Measurements from ENCODE around the gene FZR1. TPM values are rescaled to one million over a fixed set of nuclear protein-coding genes. Genes with fewer than 3 reads are reported as not detected.

FZR1 gene
- total and polyA plus RNA-seq, 9 of the 15 experiments (the other 6 are each of a cell fraction or from before 2014, with no cell fraction given): 0.18 to 48.0 (median 22.2) TPM

- peak; percentile 69 to 75 (median 72) for DNase-seq (ENCODE audit: extremely low read depth in 1 of 4, low spot score in 3 of 4)
- ATAC-seq: peak; percentile 12
- H3K9me3 ChIP-seq (replicated peaks; ENCODE audit: control insufficient read depth, insufficient read depth, low read depth, low read length): no peaks in the 10 kb centered on the region
- H2AFZ ChIP-seq (ENCODE audit: low read depth, low read length): peak overlapping the region; percentile 46; the same call in 1 of the 2 replicates
- CTCF ChIA-PET (ENCODE audit: low intra/inter-chr PET ratio): no interaction called here
- H3K4me3 ChIP-seq: peak overlapping the region; percentile 93
- under 1% methylated on average over 47 of the region's 60 CpGs for WGBS (ENCODE audit: insufficient coverage, low coverage, missing lambda C conversion rate)
- peaks cover 22% of the 10 kb centered on the region for H3K36me3 ChIP-seq (ENCODE audit: control insufficient read depth, insufficient read depth, low read length)
- H3K27me3 ChIP-seq (ENCODE audit: control insufficient read depth in 2 of 2, insufficient read depth in 2 of 2, low read length in 2 of 2): no peaks in the 10 kb centered on the region
- H3K27ac ChIP-seq (ENCODE audit: extremely low read depth, low read depth, low read length): peak overlapping the region; percentile 77
- H4K20me1 ChIP-seq (replicated peaks; ENCODE audit: control insufficient read depth, insufficient read depth, low read length): peaks cover 9% of the 10 kb centered on the region
- peaks cover 45% of the 10 kb centered on the region for H3K79me2 ChIP-seq (ENCODE audit: control insufficient read depth, insufficient read depth, low read length)
- peaks cover 7% of the 10 kb centered on the region for H3K9me1 ChIP-seq (ENCODE audit: control insufficient read depth, insufficient read depth, low read length)
- H3K9ac ChIP-seq (ENCODE audit: insufficient read depth in 1 of 2, low read depth in 2 of 2, low read length in 2 of 2): peak overlapping the region; percentile 81 to 99
- H3K4me2 ChIP-seq (ENCODE audit: insufficient read depth, low read length): peak overlapping the region; percentile 92
- peaks cover 21 to 74% of the 10 kb centered on the region in 2 experiments; a peak in 4 of 5 replicates for H3K4me1 ChIP-seq (replicated peaks in 1 of 2; ENCODE audit: control insufficient read depth in 2 of 2, insufficient read depth in 2 of 2, low read length in 2 of 2)
- in situ Hi-C loops (cut with MboI): no loop called here
- FAIRE-seq: no peak
- intact Hi-C loops (cut with micrococcal nuclease): loop anchor here (2.0 kb wide), 1 partner anchor 16 kb away; the partner anchor contains the start of gene HMG20B
- BruUV-seq (replicated peaks): no TSS peak
- POLR2A ChIA-PET: interaction anchor here (0.5 to 1.9 kb wide), 10 partner anchors 9 to 307 kb away, joined by 3 to 9 read pairs (median 3); partner anchors contain the start of gene TEKTIP1
- TF ChIP-seq FOXJ3 (CRISPR knock-in tag; IDR thresholded peaks at IDR 0.05): no peak
- no peak for TF ChIP-seq PHF21A (IDR thresholded peaks at IDR 0.05; ENCODE audit: borderline replicate concordance, low read depth)
- no peak for TF ChIP-seq CHD7 (IDR thresholded peaks at IDR 0.05; ENCODE audit: low read depth, low read length)
- TF ChIP-seq GATAD2B (IDR thresholded peaks at IDR 0.05; ENCODE audit: borderline replicate concordance): 0 out of 2 replicates have a peak, but pooled peaks have one; percentile 85
- TF ChIP-seq, protein P1, sequence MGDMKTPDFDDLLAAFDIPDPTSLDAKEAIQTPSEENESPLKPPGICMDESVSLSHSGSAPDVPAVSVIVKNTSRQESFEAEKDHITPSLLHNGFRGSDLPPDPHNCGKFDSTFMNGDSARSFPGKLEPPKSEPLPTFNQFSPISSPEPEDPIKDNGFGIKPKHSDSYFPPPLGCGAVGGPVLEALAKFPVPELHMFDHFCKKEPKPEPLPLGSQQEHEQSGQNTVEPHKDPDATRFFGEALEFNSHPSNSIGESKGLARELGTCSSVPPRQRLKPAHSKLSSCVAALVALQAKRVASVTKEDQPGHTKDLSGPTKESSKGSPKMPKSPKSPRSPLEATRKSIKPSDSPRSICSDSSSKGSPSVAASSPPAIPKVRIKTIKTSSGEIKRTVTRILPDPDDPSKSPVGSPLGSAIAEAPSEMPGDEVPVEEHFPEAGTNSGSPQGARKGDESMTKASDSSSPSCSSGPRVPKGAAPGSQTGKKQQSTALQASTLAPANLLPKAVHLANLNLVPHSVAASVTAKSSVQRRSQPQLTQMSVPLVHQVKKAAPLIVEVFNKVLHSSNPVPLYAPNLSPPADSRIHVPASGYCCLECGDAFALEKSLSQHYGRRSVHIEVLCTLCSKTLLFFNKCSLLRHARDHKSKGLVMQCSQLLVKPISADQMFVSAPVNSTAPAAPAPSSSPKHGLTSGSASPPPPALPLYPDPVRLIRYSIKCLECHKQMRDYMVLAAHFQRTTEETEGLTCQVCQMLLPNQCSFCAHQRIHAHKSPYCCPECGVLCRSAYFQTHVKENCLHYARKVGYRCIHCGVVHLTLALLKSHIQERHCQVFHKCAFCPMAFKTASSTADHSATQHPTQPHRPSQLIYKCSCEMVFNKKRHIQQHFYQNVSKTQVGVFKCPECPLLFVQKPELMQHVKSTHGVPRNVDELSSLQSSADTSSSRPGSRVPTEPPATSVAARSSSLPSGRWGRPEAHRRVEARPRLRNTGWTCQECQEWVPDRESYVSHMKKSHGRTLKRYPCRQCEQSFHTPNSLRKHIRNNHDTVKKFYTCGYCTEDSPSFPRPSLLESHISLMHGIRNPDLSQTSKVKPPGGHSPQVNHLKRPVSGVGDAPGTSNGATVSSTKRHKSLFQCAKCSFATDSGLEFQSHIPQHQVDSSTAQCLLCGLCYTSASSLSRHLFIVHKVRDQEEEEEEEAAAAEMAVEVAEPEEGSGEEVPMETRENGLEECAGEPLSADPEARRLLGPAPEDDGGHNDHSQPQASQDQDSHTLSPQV (IDR thresholded peaks at IDR 0.05): no peak
Measured at GRCh38 chr19:3556978-3557460, 50.9 kb downstream of the FZR1 start.
